Psoas muscle (tissue), 8 donors: Measurements from ENCODE around the gene ZMYND8. TPM values are rescaled to one million over a fixed set of nuclear protein-coding genes. Genes with fewer than 3 reads are reported as not detected.

ENCODE experiments used
- ATAC-seq, 4 donors: fragments of 200-7000 bp; cut with Tn5 transposase; one replicate each; pipeline ENCODE4 v1.9.1; 2020; ENCODE audit warnings: moderate library complexity in 3 of 4, mild to moderate bottlenecking in 2 of 4
- DNase-seq, 2 donors: peaks; one replicate each; pipeline ENCODE4 v3.0.0-alpha.2; 2020
- H3K27ac ChIP-seq: fragments of 200-600 bp; one replicate; pipeline ENCODE4 v1.8.0; 2022
- H3K27me3 ChIP-seq, 3 donors: fragments of 200-600 bp in 1 of 3; one replicate each; pipeline versions ENCODE4 v1.6.1 to v1.8.0; 2013 to 2022; ENCODE audit warnings: low read length in 2 of 3, mild to moderate bottlenecking in 2 of 3, moderate library complexity in 1 of 3; ENCODE audit not compliant: insufficient read depth in 3 of 3
- H3K36me3 ChIP-seq, 2 donors: fragments of 200-600 bp in 1 of 2; one replicate each; pipeline versions ENCODE4 v1.6.1 to v1.8.0; 2013 to 2022; ENCODE audit warnings: low read depth in 1 of 2, mild to moderate bottlenecking in 1 of 2, moderate library complexity in 1 of 2; ENCODE audit not compliant: insufficient read depth in 1 of 2
- H3K4me1 ChIP-seq: fragments of 200-600 bp; one replicate; pipeline ENCODE4 v1.8.0; 2022
- H3K4me3 ChIP-seq: fragments of 200-600 bp; one replicate; pipeline ENCODE4 v1.8.0; 2022; ENCODE audit warnings: mild to moderate bottlenecking
- H3K9me3 ChIP-seq: fragments of 200-600 bp; one replicate; pipeline ENCODE4 v1.8.0; 2022
- WGBS, 3 donors: extraction: QIAGEN DNeasy Blood & Tissue Kit; methylation state at CpG; one replicate each; pipeline versions ENCODE4 v1.1.6 to v1.1.7; 2013; 5-methylcytosine and 5-hydroxymethylcytosine counted together
- intact Hi-C, 2 donors: fragments of 100-400 bp; cut with DNase I; formaldehyde crosslinking; loops; one replicate each; pipeline versions ENCODE4 v1.11.0 to v1.14.2; 2022
- polyA plus RNA-seq, 3 donors: library from polyadenylated mRNA; stranded (reverse); fragments of 200-250 nt; gene quantifications; one replicate each; pipeline ENCODE4 v1.2.3, GENCODE V29; 2013
- total RNA-seq, 4 donors: library from RNA; stranded (reverse); fragmentation: NEBNext Ultra II Directional in 2 of 4; extraction: Animal tissue kit (Norgen Biotek cat#: 25700) in 2 of 4; gene quantifications; one replicate each; pipeline versions ENCODE4 v1.2.1 to v1.2.4, GENCODE V29; 2021 to 2023
- TF ChIP-seq, protein P1 (sequence below): fragments of 200-600 bp; IDR thresholded peaks from one replicate; pipeline ENCODE4 v1.8.0; 2022; ENCODE audit warnings: antibody characterized with exemption
- donor health status: healthy with polysubstance abuse.
- donor health status: DM: no; HTN: no; CAD: no; lungs with moderate emphysema.
- donor health status: Bipolar disorder and iron deficiency.
- donor health status: healthy.
- donor health status: DM: yes; HTN: yes; CAD: no.
- donor health status: DM: no; HTN: no; CAD: no.
- donor health status: DM: no; HTN: no; CAD: no.
- donor health status: DM: yes; HTN: yes; CAD: no.

The ZMYND8 gene
- total and polyA plus RNA-seq, 7 donors: 4.7 to 42.9 (median 17.7) TPM

DNA sequence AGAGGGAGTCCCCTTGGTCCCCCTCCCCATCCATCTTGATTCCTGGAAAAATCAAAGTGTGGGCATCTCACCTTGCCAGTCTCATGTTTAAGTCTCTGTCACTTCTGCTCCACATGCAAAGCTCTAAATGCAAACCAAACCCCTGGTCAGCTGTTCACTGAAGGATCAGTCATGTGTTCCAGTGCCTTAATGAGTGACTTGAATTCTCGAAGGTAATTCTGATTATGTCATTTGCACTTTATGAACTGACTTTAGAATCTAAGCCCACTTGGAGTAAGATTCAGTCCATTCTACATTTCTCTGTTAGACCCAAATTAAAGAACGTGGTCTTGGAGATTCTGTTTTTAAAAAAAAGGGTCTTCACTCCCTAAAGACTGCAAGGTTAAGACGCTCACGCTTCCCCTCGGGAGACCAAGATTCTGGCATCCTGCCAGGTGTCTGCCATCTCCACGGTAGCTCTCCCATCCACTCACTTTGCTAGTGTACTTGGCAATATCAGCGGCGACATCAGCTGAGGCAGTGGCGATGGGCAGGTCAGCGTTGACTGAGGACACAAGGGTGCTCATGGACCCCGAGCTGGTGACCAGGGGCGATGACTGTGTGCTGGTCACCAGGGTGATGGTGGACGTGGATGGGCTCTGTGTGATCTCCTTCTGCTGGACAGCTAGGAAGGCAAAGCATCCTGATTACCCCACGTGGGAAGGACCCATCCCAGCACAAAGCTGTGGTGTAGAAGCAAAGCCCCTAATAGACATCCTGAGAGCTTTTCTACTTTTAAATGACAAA is 120.5 kb downstream of the ZMYND8 start:
- Histone ChIP-seq H3K27ac (no peak overlapping the region), H3K4me3 (no peak overlapping the region), H3K9me3 (no peaks in the 10 kb centered on the region), H3K4me1 (no peaks in the 10 kb centered on the region), H3K36me3 (peaks cover 14 to 86% of the 10 kb centered on the region in 2 donors), H3K27me3 (no peaks in the 10 kb centered on the region)
- no peak for DNase-seq
- WGBS, 3 donors: 84 to 85% (median 84%) methylated on average over 14 of the region's 14 CpGs
- intact Hi-C loops: no loop called here
- ATAC-seq: peak; percentile 19 to 35 (median 26)
- TF ChIP-seq, protein P1, sequence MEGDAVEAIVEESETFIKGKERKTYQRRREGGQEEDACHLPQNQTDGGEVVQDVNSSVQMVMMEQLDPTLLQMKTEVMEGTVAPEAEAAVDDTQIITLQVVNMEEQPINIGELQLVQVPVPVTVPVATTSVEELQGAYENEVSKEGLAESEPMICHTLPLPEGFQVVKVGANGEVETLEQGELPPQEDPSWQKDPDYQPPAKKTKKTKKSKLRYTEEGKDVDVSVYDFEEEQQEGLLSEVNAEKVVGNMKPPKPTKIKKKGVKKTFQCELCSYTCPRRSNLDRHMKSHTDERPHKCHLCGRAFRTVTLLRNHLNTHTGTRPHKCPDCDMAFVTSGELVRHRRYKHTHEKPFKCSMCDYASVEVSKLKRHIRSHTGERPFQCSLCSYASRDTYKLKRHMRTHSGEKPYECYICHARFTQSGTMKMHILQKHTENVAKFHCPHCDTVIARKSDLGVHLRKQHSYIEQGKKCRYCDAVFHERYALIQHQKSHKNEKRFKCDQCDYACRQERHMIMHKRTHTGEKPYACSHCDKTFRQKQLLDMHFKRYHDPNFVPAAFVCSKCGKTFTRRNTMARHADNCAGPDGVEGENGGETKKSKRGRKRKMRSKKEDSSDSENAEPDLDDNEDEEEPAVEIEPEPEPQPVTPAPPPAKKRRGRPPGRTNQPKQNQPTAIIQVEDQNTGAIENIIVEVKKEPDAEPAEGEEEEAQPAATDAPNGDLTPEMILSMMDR: no peak

GRCh38 chr20:47235111-47235510 is 121.4 kb downstream of the ZMYND8 start:
- ATAC-seq: no peak
- DNase-seq: no peak
- peaks cover 14 to 87% of the 10 kb centered on the region in 2 donors for H3K36me3 ChIP-seq
- H3K27ac ChIP-seq: no peak overlapping the region
- intact Hi-C loops: no loop called here
- H3K4me1 ChIP-seq: no peaks in the 10 kb centered on the region
- no peaks in the 10 kb centered on the region for H3K27me3 ChIP-seq
- 95 to 98% (median 96%) methylated on average over 6 of the region's 6 CpGs for WGBS, 3 donors
- no peak overlapping the region for H3K4me3 ChIP-seq
- no peaks in the 10 kb centered on the region for H3K9me3 ChIP-seq
- TF ChIP-seq, protein P1: no peak

- H3K27ac ChIP-seq: no peak overlapping the region
- no peak overlapping the region for H3K4me3 ChIP-seq
- ATAC-seq: no peak
- 94 to 97% (median 95%) methylated on average over 9 of the region's 9 CpGs for WGBS, 3 donors
- DNase-seq: no peak
- intact Hi-C loops: no loop called here
- no peaks in the 10 kb centered on the region for H3K4me1 ChIP-seq
- no peaks in the 10 kb centered on the region for H3K27me3 ChIP-seq
- TF ChIP-seq, protein P1: no peak
- peaks cover 18 to 91% of the 10 kb centered on the region in 2 donors for H3K36me3 ChIP-seq
- H3K9me3 ChIP-seq: no peaks in the 10 kb centered on the region
These were observed 122.9 kb downstream of the ZMYND8 start for GRCh38 chr20:47233333-47234188.

DNA sequence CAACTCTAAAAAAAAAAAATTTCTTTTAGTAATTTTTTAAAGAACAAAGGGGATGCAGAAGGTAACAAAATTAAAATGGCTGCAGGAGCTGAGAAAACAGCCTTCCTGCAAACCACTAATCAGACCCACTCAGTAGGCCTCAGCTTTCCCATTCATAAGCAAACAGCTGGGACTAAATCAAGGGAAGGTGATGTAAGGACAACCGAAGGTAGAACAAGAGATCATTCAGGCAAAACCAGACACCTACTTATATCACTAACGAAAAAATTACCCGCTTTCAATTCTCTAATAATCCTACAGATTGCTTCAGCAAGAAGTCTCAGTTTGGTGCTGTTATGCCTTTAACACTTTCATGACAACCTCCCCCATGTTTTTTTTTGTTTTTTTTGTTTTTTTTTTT is 124.0 kb downstream of the ZMYND8 start:
- ATAC-seq (no peak), DNase-seq (no peak)
- Histone ChIP-seq H3K27me3 (no peaks in the 10 kb centered on the region), H3K9me3 (no peaks in the 10 kb centered on the region), H3K27ac (no peak overlapping the region), H3K4me1 (no peaks in the 10 kb centered on the region), H3K36me3 (peaks cover 12 to 91% of the 10 kb centered on the region in 2 donors), H3K4me3 (no peak overlapping the region)
- TF ChIP-seq, protein P1: no peak
- WGBS, 3 donors: 75 to 89% (median 86%) methylated on average over 3 of the region's 3 CpGs
- intact Hi-C loops: no loop called here
